Stimulated activated CD8-positive, alpha-beta memory T cell treated with anti-CD3 and anti-CD28 coated beads, Interleukin-12 subunit alpha, Interleukin-12 subunit beta, amount 100 ng/mL, for 24 hours (primary cell): Measurements from ENCODE around the gene KCNJ2.

Experiments
- DNase-seq: peaks from one replicate; pipeline ENCODE4 v3.0.0-alpha.2; 2020; ENCODE audit errors: extremely low read depth

KCNJ2 gene

DNA sequence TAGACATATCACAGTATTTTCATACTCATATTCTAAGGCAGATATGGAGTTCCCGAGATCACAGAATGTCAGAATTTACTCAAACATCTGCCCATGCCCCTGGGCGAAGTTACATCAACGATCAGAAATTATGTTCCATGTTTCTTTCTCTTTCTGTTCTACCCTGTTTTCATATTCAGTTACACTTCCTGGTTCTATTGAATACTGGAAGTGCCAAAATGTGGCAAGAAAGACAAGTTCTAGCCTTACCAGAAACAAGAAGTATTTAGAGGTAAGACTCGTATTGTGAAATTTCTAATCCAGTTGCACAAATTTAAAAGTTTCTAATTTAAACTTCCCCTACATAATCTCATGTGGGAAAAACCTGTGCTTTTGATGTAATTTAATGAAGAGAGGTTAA is 36.1 kb downstream of the KCNJ2 start:
- no peak for DNase-seq

DNA sequence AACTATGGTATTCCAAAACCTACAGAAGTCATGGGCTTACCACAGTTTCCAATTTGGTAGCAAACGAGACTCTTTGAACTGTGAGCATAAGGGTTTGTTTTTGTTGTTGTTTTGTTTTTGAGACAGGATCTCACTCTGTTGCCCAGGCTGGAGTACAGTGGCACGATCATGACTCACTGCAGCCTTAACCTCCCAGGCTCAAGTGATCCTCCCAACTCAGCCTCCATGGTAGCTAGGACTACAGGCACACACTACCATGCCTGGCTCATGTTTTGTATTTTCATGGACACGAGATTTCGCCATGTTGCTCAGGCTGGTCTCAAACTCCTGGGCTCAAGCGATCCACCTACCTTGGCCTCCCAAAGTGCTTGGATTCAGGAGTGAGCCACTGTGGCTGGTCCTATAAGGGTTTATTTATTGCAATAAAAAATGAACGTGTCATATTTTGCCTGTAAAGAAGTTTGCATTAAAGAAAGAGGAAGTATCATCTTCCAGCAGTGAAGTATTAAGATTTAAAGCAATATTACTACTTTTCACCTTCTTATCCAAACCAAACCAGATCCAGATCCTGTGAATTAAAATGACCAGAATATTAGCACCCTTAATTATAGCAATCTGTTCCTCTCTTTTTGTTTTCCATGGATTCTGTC is 37.2 kb downstream of the KCNJ2 start:
- no peak for DNase-seq

DNA sequence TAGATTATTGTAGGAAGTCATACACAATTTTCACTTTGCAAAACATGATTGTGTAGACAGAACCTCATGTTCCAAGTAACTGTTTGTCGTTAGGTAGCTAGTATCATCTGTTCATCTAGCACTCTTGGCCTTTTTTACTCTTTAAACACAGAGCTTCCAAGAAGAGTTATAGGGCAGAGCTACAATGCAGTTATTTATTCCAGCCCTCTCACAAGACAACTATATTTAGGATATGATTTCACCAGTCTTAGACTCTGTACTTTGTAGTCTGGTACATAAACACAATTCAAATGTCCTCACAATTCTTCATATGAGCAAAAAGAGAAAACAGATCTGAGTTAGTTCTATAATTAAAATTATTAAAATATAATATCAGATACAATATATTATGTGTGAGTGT is 37.9 kb downstream of the KCNJ2 start:
- no peak for DNase-seq

DNA sequence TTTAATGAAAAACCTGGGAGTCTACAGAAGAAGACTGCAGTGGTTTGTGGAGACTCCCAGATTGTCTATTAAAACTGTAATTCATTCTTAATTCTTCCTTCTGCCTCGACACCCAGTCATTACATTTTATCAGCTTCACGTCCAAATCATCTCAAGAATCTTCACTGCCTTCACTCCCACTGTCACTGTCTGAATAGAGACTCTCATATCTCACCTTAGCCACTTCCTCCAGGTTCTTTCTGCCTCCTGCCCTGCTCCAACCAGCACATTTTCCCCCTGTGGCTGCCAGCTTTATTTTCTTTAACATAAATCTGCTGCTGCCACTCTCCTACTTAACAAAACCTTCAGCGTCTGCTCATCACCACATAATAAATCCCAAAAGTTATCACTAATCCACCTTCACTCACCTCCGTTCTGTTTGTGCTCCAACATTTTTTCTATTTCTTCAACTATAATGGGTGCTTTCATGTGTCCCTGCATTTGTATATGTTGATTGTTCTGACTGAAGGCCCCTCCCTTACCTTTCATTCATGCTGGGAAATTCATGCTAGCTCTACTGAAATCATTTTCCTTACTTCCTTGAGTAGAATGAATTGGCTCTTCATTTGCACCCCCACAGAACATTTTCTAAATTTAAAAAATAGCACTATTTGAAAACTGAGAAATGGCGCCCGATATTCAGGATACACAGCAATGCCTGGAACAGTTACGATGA is 38.9 kb downstream of the KCNJ2 start:
- DNase-seq = no peak

DNA sequence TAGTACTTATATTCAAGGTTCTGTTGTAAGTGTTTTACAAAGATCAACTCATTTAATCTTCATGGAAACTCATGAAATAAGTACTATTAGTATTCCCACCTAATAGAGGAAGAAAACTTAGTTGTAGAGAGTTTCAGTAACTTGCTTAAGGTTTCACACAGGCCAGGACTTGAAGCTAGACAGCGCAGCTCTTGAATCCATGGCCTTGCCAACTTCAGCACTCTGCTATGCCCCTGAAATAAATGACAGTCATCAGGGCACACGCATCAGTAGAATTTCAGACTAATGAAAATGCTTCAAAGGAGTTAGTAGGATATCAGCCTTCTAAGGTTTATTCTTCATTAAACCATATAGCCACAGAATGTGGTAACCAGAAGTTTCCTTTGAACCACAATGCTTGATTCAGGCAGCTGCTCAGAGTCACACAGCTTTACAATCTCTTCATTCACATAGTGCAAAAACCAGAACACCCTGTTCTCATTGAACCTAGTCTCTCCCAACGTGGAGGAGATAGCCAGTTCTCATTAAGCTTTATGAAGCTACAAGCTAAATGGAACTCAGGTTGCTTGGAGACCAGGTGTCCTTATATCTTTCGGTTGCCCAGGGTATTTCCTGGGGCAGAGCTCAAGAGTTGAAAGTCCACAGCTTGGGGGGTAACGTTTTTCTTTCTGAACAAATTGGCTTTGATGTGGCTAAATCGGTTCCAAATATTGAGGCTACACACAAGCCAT is 39.7 kb downstream of the KCNJ2 start:
- DNase-seq = no peak

DNA sequence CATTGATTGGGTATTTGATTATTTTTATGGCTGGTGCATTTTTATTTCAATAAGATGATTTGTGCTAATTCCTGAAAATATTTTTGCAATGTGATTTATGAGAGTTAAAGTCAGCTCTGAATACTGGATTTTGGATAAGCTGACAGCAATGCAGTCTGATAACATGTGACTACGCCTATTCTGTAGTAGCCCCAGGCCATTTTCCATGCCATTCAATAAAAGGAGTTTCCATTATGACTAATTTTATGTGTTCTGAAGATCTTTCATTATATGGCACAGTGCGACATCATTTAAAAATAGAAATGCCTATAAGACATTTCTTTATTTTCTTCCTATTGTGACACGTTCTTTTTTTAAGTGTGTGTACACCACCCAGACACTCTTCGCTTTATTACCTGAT is 46.3 kb downstream of the KCNJ2 start:
- DNase-seq = no peak

DNA sequence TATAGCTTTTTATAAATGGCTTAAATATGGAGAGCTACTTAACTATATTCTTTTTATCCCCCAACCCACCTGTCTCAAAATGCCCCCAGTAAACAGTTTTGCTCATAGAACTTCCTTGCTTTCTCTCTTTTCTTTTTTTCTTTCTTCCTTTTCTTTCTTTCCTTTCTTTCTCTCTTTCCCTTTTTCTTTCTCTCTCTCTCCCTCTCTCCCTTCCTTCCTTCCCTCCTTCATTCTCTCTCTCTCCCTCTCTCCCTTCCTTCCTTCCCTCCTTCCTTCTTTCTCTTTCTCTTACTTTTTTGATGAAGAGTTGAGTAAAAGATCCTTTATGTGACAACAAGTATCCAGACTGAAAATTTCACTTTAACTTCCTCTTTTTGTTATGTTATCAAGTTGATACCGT is 48.2 kb downstream of the KCNJ2 start:
- no peak for DNase-seq

DNA sequence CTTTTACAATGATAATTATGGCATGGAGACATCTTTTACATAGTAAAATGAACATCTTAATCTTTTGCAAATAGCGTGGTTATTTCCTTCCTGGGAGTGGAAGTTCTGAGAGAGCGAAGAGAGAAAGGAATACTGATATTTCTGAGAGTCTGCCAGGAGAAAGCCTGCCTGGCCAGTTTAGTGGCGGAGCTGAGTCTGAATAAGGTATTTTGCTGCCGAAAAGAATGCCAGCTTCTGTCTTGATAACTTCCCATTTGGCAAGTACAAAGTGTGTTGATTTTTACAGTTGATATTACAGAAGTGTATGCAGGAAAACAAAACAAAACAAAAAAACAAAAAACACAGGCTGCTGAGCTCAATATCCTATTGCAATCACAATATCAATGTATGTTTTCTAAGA is 55.9 kb downstream of the KCNJ2 start:
- DNase-seq = no peak
